HL-60/S4 treated with retinoic acid at 250 ng/mL for 4 days and 3 days (cell line): ENCODE results near the gene APOA4.
"Not testable (repeated sequence)": the region's sequence is repeated elsewhere in the genome, so short reads cannot be mapped to it uniquely, and the experiment has no call there.

Experiments used
- in situ Hi-C: fragments of 300-500 bp; cut with MboI; formaldehyde crosslinking; loops from 2 replicates; pipeline ENCODE4 v1.7.0; 2022; ENCODE audit warnings: low sequenced_read_pairs

The APOA4 gene

DNA sequence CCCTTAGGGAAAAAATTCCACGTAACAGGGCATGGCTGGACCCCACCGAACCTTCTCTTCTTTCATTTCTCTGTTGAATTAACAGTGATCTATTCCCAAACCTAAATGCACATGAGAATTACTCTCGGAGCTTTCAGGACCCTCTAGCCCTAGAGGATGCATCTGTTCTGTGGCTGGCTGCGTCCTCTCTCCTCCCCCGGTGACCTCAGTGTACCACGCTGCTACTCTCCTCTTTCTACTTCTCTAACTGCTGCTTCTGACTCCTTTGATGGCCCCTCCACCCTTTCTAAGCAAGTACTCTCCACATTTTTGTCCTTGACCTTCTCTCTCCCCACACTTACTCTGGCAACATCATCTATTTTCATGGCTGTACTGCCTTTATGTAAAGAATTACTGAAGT lies 26.4 kb upstream of the APOA4 start:
- in situ Hi-C loops = no loop called here

DNA sequence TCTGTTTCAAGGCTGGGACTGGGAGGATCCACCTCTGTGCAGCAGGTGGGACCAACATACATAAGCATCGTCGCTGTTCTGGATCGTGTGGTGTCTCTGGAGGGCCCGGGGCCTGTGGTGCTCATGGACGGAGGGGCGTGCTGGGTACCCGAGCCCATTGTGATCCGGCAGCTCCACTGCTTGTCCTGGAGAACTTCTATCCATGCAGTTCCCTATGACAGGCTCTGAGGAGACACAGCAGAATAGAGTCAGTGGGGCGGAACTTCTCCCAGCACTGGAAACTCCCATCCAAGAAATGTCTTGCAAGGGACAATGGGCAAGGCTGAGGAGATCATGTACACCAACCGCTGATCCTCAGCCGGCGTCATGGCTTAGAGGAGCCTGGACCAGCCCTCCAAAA lies 26.0 kb upstream of the APOA4 start:
- in situ Hi-C loops = no loop called here

DNA sequence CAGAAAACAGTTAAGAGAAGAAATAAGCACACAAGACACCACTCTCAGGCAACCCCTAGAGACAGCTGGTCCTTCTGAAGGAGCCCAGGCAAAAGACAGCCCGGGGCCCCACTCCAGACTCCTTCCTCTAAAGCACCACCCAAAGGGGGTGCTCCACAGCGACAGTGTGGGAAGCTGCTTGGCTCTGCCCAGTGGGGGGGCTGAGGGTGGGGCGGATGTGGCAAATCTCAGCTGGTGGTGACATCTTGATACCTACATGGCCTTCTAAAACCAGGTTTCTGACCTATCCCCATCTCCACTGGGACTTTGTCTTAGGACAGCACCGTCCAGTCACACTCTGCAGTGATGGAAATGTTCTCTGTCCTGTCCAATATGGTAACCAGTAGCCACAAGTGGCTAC lies 24.5 kb upstream of the APOA4 start:
- in situ Hi-C loops = no loop called here

DNA sequence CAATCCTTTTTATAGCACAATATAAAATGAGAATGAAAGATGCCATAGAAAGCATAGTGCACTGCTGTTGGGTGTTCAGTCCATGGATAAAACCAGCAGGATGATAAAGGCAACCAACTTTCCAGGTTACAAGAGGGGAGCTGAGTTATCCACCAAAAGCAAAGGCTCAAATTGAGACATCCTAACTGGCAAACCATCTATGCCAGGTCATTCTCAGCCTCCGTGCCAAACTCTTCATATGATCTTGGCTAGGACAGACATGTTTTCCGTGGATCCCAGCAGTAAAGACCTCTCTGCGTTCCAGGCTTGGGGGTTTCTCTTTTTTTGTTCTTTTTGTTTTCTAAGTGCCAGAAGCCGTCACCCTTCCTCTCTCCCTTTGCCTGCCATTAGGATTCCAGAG lies 21.6 kb upstream of the APOA4 start:
- in situ Hi-C loops = no loop called here

DNA sequence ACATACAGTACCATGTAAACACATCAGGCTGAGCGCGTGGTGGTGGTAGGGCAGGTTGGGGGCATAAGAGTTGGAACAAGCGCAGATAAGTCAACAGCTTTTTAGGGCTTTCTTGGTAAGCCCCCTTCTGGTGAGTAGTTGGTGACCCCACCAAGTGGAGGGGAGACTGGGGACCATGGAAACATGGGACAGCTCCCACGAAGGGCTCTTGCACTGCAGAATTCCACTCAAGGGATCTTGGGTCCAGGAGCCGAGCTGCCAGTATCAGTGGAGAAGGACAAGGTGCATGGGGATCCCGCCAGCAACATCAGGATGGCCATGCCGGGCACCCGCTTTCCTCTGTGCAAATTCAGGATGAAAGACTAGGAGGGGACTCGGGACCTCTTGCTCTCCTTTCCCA lies 20.6 kb upstream of the APOA4 start:
- in situ Hi-C loops = no loop called here

DNA sequence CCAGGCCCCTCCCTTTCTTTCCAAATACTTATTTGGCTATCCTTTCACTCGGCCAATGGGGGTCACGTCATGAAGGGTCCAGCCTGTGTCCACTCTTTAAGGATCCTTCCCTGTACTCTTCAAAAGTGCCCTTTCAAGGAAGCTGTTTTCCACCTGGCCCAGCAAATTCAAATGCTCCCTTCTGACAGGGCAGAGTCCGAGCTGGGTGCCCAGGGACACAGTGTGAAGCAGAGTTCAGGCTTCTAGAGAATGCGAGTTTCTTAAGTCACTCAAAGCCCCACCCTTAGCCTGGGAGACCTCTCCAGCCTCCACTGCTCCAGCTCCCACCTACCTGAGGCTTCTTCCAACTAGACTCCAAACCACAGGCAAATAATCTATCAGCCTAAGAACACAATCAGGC lies 19.8 kb upstream of the APOA4 start:
- in situ Hi-C loops = no loop called here

DNA sequence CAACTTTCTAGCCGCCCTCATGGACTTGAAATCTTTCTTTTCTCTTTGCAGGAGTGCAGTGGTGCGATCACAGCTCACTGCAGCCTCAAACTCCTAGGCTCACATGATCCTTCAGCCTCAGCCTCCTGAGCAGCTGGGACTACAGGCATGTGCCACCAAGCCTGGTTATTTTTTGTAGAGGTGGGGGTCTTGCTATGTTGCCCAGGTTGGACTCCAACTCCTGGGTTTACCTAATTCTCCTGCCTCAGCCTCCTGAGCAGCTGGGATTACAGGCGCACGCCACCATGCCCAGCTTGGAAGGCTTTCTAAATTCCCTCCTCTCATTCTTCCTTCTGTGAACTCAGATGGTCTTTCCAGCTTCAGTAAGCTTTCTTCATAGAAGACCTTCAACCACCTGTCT lies 19.0 kb upstream of the APOA4 start:
- in situ Hi-C loops = no loop called here

DNA sequence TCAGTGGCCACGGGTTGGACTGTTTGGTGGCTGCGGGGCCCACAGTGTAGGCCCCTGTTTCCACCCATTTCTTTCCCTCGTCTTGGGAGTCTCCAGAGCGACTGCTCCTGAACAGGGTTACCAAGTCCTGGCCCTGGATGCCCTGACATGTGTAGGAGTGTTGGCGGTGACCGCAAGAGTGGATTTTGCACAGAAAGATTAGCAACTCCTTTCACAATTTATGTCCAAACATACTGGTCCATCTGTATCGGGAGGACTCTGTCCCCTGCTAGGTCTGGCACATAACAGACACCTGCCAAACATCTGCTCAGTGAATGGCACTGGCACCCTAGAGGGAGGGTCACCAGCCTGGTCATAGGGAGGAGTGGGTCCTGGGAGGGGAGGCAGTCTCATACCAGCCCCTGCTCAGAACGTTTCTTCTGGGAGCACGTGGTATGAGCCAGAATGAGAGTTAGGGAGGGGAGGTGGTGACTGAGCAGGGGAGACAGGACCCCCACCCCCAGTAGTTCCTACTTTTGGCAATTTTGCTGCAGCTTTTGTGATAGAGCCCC lies 17.7 kb upstream of the APOA4 start:
- in situ Hi-C loops = no loop called here

DNA sequence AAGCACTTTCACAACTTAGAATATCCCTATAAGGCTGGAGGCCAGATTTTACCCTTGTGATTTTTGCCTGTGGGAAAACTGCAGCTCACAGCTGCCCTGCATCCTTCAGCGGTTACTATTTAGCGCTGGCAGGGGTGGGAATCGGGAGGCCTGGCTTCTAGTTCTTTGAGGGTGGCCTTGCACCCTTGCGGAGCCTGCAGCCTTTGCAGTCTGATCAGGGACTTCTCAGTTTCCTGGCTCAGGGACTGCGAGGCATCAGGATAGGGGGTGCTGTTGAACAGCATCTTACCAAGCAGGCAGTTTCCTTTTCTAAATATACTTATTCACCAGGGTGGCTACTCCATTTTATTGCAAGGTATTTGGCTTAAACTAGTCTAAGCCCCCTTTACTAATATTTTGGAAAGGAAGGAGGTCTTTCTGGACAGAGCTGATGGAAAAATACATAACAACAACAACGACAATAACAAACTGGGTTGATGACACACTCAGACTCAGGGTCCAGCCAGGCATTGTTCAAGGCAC lies 17.2 kb upstream of the APOA4 start:
- in situ Hi-C loops = no loop called here

DNA sequence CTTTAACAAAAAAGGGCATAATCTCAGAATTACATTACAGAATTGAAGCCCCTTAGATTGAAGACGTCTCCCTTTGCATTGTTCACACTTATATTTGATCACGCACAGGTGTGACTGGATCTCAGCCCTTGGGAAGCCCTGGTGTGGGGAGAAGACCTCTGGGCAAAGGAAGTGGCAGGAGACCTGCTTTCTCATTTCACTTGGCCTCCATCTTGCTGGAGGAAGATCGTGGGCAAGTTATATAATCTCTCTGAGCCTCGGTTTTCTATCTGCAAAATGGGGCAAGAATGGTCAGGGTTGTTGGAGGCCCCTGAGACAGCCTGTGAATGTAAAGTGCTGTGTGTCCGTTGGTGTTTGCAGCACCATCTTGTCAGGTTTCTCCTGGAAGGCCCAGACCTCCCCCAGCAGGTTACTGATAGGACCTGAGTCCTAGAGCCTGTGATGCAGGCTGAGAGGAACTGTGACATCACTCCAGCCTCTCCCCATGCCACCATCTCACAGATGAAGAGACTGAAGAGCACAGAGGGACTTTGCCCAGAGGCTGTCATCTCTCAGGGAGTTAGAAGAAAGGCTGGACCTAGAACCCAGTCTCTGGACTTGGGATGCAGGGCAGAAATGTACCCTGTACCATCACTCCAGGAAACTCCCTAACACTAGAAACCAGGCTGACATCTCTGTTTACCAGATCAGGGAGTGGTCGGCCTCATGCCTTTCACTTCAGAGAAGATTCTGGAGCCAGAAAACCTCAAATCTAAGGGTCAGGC lies 15.4 kb upstream of the APOA4 start:
- in situ Hi-C loops = no loop called here

DNA sequence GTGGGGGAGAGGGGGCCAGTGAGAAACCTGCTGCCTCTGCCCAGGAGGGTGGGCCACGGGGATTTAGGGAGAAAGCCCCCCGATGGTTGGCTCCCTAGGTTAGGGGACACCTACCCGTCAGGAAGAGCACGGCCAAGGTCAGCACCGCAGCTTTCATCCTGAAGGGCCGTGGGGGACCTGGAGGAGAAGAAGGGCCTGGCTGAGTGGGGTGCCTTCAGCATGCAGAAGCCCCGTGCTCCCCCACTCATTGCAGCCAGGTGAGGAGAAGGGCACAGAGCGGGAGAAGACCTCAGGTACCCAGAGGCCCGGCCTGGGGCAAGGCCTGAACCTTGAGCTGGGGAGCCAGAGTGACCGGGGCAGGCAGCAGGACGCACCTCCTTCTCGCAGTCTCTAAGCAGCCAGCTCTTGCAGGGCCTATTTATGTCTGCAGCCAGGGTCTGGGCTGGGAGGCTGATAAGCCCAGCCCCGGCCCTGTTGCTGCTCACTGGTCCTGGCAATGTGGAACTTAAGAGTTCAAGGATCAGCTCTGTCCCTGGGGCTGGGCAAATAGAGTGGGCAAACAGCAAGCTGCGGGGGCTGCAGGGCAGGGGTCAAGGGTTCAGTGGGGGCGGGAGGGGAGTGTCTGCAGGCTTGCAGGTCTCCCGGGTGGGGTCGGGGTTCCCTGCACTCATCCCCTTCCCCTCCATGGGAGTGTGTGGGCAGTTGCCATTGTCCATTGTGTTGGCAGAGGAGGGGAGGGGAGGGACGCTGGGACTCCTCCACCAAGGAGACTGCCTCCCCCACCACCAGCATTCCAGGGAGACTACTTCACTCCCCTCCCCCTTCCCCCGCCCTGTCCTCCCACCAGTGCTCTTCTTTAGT lies 14.4 kb upstream of the APOA4 start, which contains the start of gene APOA1:
Gene APOA1 (minus strand): TSS at position 392 of the 861 bp plus-strand sequence. CDS start 235 bp downstream, at position 157.
- in situ Hi-C loops = no loop called here

DNA sequence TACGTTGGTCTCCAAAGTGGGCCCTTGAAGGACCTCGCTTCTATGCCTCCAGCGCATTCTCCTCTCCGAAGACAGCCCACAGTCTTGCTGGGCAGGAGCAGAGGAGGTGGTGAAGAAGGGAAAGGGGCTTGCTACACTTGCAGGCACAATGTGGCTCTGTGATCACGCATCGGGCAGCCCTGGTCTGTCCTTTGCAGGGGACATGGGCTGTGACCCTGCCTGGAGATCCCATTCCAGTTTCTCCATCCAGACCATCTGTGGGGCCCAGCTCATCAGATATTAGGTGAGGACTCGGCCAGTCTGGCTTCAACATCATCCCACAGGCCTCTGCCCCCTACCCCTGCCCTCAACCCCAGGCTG lies 13.5 kb upstream of the APOA4 start:
- in situ Hi-C loops = no loop called here

DNA sequence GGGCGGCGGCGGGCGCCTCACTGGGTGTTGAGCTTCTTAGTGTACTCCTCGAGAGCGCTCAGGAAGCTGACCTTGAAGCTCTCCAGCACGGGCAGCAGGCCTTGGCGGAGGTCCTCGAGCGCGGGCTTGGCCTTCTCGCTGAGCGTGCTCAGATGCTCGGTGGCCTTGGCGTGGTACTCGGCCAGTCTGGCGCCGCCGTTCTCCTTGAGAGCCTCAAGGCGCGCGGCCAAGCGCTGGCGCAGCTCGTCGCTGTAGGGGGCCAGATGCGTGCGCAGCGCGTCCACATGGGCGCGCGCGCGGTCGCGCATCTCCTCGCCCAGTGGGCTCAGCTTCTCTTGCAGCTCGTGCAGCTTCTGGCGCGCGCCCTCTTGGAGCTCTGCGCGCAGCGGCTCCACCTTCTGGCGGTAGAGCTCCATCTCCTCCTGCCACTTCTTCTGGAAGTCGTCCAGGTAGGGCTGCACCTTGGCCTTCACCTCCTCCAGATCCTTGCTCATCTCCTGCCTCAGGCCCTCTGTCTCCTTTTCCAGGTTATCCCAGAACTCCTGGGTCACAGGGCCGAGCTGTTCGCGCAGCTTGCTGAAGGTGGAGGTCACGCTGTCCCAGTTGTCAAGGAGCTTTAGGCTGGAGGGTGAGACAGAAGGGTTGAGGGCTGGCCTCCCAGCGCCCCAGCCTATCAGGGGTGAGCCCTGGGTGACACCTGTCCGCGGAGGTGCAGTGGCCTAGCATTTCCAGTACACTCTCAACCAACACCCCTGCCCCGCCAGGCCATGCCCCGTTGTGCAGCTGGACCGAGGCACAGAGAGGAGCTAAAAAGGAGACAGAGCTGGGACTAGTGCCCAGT lies 12.9 kb upstream of the APOA4 start:
- in situ Hi-C loops = no loop called here

DNA sequence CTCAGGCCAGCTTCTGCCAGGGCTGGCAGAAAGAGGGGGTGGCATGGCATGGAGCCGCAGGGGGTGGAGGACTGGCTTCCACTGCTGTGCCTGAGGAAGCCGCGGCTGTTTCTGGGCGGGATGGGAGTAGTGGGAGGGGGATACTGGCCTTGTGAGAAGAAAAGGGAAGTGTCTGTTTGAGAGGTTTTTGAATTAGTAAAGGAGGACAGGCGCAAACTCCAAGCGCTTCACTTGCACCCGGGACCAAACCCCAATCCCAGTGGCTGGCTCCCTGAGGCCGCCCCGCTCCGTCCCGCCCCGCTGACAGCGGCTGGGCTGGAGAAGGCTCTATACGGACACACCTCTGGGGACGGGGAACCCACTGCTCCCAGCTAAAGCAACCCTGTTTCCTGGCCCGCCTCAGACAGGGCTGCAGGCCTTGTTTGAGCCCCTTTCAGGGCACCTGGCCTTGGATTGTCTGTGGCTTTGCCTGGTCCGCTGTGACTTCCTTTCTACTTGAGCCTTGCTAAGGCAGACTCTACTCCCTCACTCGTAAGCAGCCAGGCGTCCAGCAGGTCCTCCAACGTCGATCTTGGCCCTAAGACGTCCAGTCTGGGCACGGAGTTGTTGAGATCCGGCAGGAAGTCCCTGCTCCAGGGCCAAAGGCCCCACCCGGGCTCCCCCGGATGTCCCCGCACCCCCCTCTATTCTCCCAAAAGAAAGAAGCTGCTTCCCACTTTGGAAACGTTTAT lies 12.1 kb upstream of the APOA4 start:
- in situ Hi-C loops = no loop called here

DNA sequence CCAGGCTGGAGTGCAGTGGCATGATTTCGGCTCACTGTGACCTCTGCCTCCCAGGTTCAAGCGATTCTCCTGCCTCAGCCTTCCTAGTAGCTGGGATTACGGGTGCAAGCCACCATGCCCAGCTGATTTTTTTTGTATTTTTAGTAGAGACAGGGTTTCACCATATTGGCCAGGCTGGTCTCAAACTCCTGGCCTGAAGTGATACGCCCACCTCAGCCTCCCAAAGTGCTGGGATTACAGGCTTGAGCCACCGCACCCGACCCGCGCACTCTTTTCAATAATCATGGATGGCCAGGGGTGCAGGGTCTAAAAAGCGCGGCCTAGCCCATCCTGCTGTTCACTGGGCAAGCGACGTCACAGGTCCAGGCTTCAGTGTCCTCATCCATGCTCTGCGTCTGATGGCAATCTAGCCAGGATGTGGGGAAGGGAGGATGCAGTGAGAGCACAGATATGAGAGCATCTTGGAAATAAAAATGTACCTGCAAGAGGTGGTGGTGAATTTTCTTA lies 11.5 kb upstream of the APOA4 start:
- in situ Hi-C loops = not testable (repeated sequence)

DNA sequence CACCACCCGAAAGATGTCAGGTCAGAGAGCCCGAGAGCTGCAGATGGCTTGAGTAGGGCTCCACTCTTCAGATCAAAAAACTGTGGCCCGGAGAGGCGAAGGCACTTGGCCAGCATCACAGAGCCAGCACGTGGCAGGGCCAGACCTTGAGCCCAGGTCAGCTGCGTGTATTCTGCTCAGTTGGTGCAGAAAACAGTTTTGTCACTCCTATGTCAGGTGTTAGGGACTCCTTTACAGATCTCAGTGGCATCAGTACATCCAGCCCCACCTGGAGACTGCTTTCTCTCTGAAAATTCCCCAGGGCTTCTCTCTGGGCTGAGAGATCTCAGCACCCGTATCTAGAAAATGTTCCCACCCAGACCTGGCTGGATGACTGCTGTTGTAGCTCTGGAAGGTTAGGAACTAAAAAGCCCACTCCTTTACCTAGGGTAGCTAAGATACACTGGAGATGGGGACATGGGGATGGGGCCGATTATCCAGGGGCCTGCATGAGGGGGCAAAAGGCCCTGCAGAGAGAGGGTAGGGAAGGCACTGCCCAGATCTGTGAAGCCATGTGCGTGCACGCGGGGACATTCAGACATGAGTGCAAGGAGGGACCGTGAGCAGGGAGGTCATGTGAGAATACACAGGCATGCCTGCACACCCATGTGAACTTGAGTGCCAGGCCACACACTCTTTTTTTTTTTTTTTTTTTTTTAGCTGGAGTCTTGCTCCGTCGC lies 10.9 kb upstream of the APOA4 start:
- in situ Hi-C loops = no loop called here

DNA sequence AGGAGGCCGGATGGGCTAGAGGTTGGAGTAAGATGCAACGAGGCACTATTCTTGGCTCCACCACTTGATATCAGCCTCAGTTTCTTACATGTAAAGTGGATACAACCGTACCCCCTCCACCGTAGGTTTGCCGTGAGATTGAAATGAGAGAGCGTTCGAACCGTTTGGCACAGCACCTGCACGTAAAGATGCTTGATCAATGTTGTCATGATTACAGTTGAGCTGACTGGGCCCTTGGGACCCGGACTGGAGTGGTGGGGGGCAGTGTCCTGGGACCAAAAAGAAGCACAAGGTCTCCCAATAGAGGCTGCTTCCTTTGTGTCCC lies 10.3 kb upstream of the APOA4 start:
- in situ Hi-C loops = no loop called here

DNA sequence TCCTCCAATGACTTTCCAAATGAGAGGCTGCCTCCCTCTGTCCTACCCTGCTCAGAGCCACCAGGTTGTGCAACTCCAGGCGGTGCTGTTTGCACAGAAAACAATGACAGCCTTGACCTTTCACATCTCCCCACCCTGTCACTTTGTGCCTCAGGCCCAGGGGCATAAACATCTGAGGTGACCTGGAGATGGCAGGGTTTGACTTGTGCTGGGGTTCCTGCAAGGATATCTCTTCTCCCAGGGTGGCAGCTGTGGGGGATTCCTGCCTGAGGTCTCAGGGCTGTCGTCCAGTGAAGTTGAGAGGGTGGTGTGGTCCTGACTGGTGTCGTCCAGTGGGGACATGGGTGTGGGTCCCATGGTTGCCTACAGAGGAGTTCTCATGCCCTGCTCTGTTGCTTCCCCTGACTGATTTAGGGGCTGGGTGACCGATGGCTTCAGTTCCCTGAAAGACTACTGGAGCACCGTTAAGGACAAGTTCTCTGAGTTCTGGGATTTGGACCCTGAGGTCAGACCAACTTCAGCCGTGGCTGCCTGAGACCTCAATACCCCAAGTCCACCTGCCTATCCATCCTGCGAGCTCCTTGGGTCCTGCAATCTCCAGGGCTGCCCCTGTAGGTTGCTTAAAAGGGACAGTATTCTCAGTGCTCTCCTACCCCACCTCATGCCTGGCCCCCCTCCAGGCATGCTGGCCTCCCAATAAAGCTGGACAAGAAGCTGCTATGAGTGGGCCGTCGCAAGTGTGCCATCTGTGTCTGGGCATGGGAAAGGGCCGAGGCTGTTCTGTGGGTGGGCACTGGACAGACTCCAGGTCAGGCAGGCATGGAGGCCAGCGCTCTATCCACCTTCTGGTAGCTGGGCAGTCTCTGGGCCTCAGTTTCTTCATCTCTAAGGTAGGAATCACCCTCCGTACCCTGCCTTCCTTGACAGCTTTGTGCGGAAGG lies 9.5 kb upstream of the APOA4 start:
- in situ Hi-C loops = no loop called here
